HepG2 (cell line): Measurements from ENCODE around the gene FAF2.

Experiments
- ATAD3A ChIP-seq: sonication (generic); formaldehyde crosslinking; IDR thresholded peaks from 2 replicates; pipeline ENCODE4 v1.4.0; 2020; ENCODE audit warnings: missing genetic modification reagents
- ETV5 ChIP-seq: IDR thresholded peaks from 2 replicates; pipeline ENCODE4 v1.6.1; 2018; ENCODE audit warnings: missing biosample characterization, missing genetic modification reagents, inconsistent platforms, borderline replicate concordance
- MAFK ChIP-seq, 2 experiments: IDR thresholded peaks in 1 of 2; conservative IDR thresholded peaks in 1 of 2; 2 replicates each; pipeline ENCODE4 v1.6.1; 2011; ENCODE audit warnings: improper control_type of control experiment in 2 of 2, low read length in 2 of 2
- MTF2 ChIP-seq: sonication (generic); formaldehyde crosslinking; IDR thresholded peaks from 2 replicates; pipeline ENCODE4 v1.5.0; 2020; ENCODE audit warnings: missing genetic modification reagents, borderline replicate concordance
- NBN ChIP-seq: fragments of 450-650 bp; conservative IDR thresholded peaks from 2 replicates; pipeline ENCODE4 v1.6.1; 2017
- NFE2L1 ChIP-seq: sonication (generic); formaldehyde crosslinking; IDR thresholded peaks from 2 replicates; pipeline ENCODE4 v1.4.0; 2020; ENCODE audit warnings: missing genetic modification reagents, mild to moderate bottlenecking, borderline replicate concordance
- NPAS2 ChIP-seq: sonication (generic); formaldehyde crosslinking; IDR thresholded peaks from 2 replicates; pipeline ENCODE4 v1.8.0; 2022; ENCODE audit warnings: mild to moderate bottlenecking, missing genetic modification reagents, borderline replicate concordance
- POLR2A ChIP-seq, 2 experiments: IDR thresholded peaks; 2 replicates each; pipeline ENCODE4 v1.6.1; 2011; ENCODE audit warnings: low read depth in 2 of 2, low read length in 2 of 2, mild to moderate bottlenecking in 1 of 2, moderate library complexity in 1 of 2; ENCODE audit not compliant: insufficient read depth in 1 of 2
- SUZ12 ChIP-seq: fragments of 150-350 bp; IDR thresholded peaks from 2 replicates; pipeline ENCODE4 v1.6.1; 2014; ENCODE audit warnings: low read depth, low read length
- ZNF143 ChIP-seq: sonication (generic); formaldehyde crosslinking; IDR thresholded peaks from 2 replicates; pipeline ENCODE4 v1.4.0; 2020; ENCODE audit warnings: missing genetic modification reagents
- ZNF530 ChIP-seq: sonication (generic); formaldehyde crosslinking; IDR thresholded peaks from 2 replicates; pipeline ENCODE4 v1.5.0; 2020; ENCODE audit warnings: low read depth, mild to moderate bottlenecking, missing genetic modification reagents
- ZNF549 ChIP-seq: sonication (generic); formaldehyde crosslinking; IDR thresholded peaks from 2 replicates; pipeline ENCODE4 v1.5.0; 2020; ENCODE audit warnings: missing genetic modification reagents
- TF ChIP-seq, protein P1 (sequence below): IDR thresholded peaks from 2 replicates; pipeline ENCODE4 v1.6.1; 2016; ENCODE audit warnings: missing genetic modification reagents, missing compliant biosample characterization
- TF ChIP-seq, protein P2 (sequence below): sonication (generic); formaldehyde crosslinking; IDR thresholded peaks from 2 replicates; pipeline ENCODE4 v1.5.0; 2020; ENCODE audit warnings: mild to moderate bottlenecking, missing genetic modification reagents, moderate library complexity

DNA sequence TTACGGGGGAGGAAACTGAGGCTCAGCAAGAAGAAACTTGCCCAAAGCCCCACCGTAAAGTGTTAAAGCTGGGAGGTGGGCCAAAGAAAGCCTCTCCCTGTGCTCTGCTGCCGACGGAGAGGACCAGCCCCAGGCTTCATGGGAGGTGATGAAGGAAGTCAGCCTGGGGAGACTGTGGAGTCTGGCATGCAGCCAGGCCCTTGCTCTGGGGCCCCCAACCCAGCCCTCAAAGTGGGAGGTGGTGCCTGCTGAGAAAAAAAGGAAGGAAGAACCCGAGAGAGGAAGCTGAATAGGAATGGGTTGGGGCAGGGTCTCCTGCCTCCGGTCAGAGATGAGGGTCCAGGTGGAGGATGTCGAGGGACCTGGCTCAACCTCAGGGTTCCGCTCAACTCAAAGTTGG lies 85.2 kb downstream of the FAF2 start:
- TF ChIP-seq SUZ12 (no peak), NBN (no peak), MTF2 (CRISPR knock-in tag) (no peak), NPAS2 (CRISPR knock-in tag) (no peak), ETV5 (CRISPR knock-in tag) (no peak), NFE2L1 (no peak), ATAD3A (CRISPR knock-in tag) (no peak), ZNF143 (CRISPR knock-in tag) (no peak), ZNF549 (CRISPR knock-in tag) (no peak), MAFK (conservative IDR thresholded peaks at IDR 0.05 in 1 of 2, IDR thresholded peaks at IDR 0.05 in 1 of 2; ENCODE audit: low read length in 2 of 2) (no peak), ZNF530 (CRISPR knock-in tag) (no peak), POLR2A (IDR thresholded peaks at IDR 0.05; ENCODE audit: insufficient read depth in 1 of 2, low read depth in 2 of 2, low read length in 2 of 2) (no peak; a peak in 1 of 4 replicates)
- TF ChIP-seq, protein P1, sequence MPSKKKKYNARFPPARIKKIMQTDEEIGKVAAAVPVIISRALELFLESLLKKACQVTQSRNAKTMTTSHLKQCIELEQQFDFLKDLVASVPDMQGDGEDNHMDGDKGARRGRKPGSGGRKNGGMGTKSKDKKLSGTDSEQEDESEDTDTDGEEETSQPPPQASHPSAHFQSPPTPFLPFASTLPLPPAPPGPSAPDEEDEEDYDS (CRISPR knock-in tag): no peak
- TF ChIP-seq, protein P2, sequence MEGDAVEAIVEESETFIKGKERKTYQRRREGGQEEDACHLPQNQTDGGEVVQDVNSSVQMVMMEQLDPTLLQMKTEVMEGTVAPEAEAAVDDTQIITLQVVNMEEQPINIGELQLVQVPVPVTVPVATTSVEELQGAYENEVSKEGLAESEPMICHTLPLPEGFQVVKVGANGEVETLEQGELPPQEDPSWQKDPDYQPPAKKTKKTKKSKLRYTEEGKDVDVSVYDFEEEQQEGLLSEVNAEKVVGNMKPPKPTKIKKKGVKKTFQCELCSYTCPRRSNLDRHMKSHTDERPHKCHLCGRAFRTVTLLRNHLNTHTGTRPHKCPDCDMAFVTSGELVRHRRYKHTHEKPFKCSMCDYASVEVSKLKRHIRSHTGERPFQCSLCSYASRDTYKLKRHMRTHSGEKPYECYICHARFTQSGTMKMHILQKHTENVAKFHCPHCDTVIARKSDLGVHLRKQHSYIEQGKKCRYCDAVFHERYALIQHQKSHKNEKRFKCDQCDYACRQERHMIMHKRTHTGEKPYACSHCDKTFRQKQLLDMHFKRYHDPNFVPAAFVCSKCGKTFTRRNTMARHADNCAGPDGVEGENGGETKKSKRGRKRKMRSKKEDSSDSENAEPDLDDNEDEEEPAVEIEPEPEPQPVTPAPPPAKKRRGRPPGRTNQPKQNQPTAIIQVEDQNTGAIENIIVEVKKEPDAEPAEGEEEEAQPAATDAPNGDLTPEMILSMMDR (CRISPR knock-in tag): no peak
